Measurements from ENCODE around the gene FBXO41.
"Not testable (repeated sequence)": the region's sequence is repeated elsewhere in the genome, so short reads cannot be mapped to it uniquely, and the experiment has no call there.

Gene FBXO41

GRCh38 chr2:73286134-73286655, 1.9 kb upstream of the FBXO41 start:
- DNase-seq = no peak

- peak; percentile 80 for DNase-seq
These were observed 971 bp upstream of the FBXO41 start for GRCh38 chr2:73285159-73285739.

GRCh38 chr2:73283545-73284295, 558 bp downstream of the FBXO41 start:
- DNase-seq = no peak

- no peak for DNase-seq
These were observed 1.2 kb downstream of the FBXO41 start for GRCh38 chr2:73282924-73283544.

GRCh38 chr2:73281244-73281643, 3.0 kb downstream of the FBXO41 start:
- no peak for DNase-seq

GRCh38 chr2:73279852-73280251, 4.4 kb downstream of the FBXO41 start:
- no peak for DNase-seq

- no peak for DNase-seq
These were observed 12.0 kb downstream of the FBXO41 start for GRCh38 chr2:73272270-73272669.

- no peak for DNase-seq
These were observed 14.4 kb downstream of the FBXO41 start for GRCh38 chr2:73269686-73270465.

GRCh38 chr2:73268830-73269685, 15.2 kb downstream of the FBXO41 start:
- DNase-seq = no peak

GRCh38 chr2:73268366-73268829, 15.9 kb downstream of the FBXO41 start:
- no peak for DNase-seq

- no peak for DNase-seq
These were observed 17.3 kb downstream of the FBXO41 start for GRCh38 chr2:73267008-73267407.

GRCh38 chr2:73266061-73266901, 18.0 kb downstream of the FBXO41 start:
- DNase-seq = no peak

GRCh38 chr2:73265298-73266060, 18.8 kb downstream of the FBXO41 start:
- no peak for DNase-seq

- no peak for DNase-seq
These were observed 19.5 kb downstream of the FBXO41 start for GRCh38 chr2:73264783-73265182.

GRCh38 chr2:73264332-73264606, 20.0 kb downstream of the FBXO41 start:
- DNase-seq = no peak

- DNase-seq = no peak
These were observed 20.5 kb downstream of the FBXO41 start for GRCh38 chr2:73263540-73264331.

GRCh38 chr2:73262691-73263429, 21.4 kb downstream of the FBXO41 start:
- not testable (repeated sequence) for DNase-seq

- no peak for DNase-seq
These were observed 22.1 kb downstream of the FBXO41 start for GRCh38 chr2:73262108-73262651.

Measured in inflammatory macrophage treated with lipopolysaccharide for 4 hours (primary cell).